Left colon (tissue), 2 donors: ENCODE results near the gene ADGRV1. TPM values are rescaled to one million over a fixed set of nuclear protein-coding genes. Genes with fewer than 3 reads are reported as not detected.

ENCODE experiments used
- ATAC-seq: fragments of 200-7000 bp; cut with Tn5 transposase; one replicate; pipeline ENCODE4 v1.9.1; 2020; ENCODE audit warnings: mild to moderate bottlenecking, moderate library complexity
- DNase-seq, 2 donors: peaks; one replicate each; pipeline ENCODE4 v3.0.0-alpha.2; 2020
- intact Hi-C, 2 donors: fragments of 100-400 bp; cut with DNase I in 1 of 2; cut with micrococcal nuclease in 1 of 2; formaldehyde crosslinking; loops; one replicate each; pipeline versions ENCODE4 v1.11.2 to v1.14.0; 2022; cut with DNase I, micrococcal nuclease
- long read RNA-seq: library from polyadenylated mRNA; unstranded; transcript quantifications from one replicate; pipeline ENCODE4 v2.0.0, GENCODE V29; 2021
- total RNA-seq, 2 donors: library from RNA; stranded (reverse); fragmentation: NEBNext Ultra II Directional; extraction: Animal tissue kit (Norgen Biotek cat#: 25700); gene quantifications; one replicate each; pipeline ENCODE4 v1.2.1, GENCODE V29; 2021
- donor health status: DM: no; HTN: no; CAD: no.
- donor health status: DM: yes; HTN: yes; CAD: no.

ADGRV1 gene
- total RNA-seq, result 1 to 10 TPM; 3.8 to 7.3 TPM
- long read RNA-seq, result 0 reads

- DNase-seq, result peak; percentile 87 to 88
- intact Hi-C loops, result no loop called here
- peak; percentile 99 for ATAC-seq
Observed at GRCh38 chr5:90558344-90559192, at the start of gene ADGRV1. ADGRV1 (plus strand) TSS chr5:90558797; CDS start chr5:90558896, 99 bp downstream.

GRCh38 chr5:90510438-90510837 lies 48.2 kb upstream of the ADGRV1 start:
- DNase-seq, result no peak
- intact Hi-C loops, result no loop called here
- no peak for ATAC-seq

- no peak for DNase-seq
- no peak for ATAC-seq
- intact Hi-C loops, result no loop called here
Observed at GRCh38 chr5:90514520-90514919, 44.1 kb upstream of the ADGRV1 start.

GRCh38 chr5:90518661-90519060 lies 39.9 kb upstream of the ADGRV1 start:
- DNase-seq, result no peak
- intact Hi-C loops, result no loop called here
- no peak for ATAC-seq

GRCh38 chr5:90519081-90519480 lies 39.5 kb upstream of the ADGRV1 start:
- intact Hi-C loops, result no loop called here
- no peak for ATAC-seq
- DNase-seq, result no peak

GRCh38 chr5:90528601-90529193 lies 29.9 kb upstream of the ADGRV1 start:
- ATAC-seq, result peak; percentile 7
- intact Hi-C loops, result loop anchor here in 1 of 2 donors (10.0 kb wide), 1 partner anchor 54 kb away; the partner anchor contains the start of genes MBLAC2 and POLR3G
- DNase-seq, result peak in 1 of 2 donors; percentile 11

GRCh38 chr5:90529194-90529938 lies 29.2 kb upstream of the ADGRV1 start, which contains the start of gene LYSMD3:
LYSMD3 (minus strand) TSS chr5:90529584; CDS start chr5:90525289, 4,295 bp downstream.
- intact Hi-C loops, result loop anchor here in 1 of 2 donors (10.0 kb wide), 1 partner anchor 55 kb away; the partner anchor contains the start of genes MBLAC2 and POLR3G
- ATAC-seq, result peak; percentile 96
- DNase-seq, result peak; percentile 98

- DNase-seq, result peak; percentile 65 to 69
- ATAC-seq, result peak; percentile 63
- intact Hi-C loops, result loop anchor here in 1 of 2 donors (10.0 kb wide), 2 partner anchors 55 to 115 kb away; partner anchors contain the start of genes MBLAC2 and POLR3G
Observed at GRCh38 chr5:90529939-90530677, 28.5 kb upstream of the ADGRV1 start.

- ATAC-seq, result no peak
- DNase-seq, result no peak
- intact Hi-C loops, result loop anchor here in 1 of 2 donors (10.0 kb wide), 1 partner anchor 116 kb away; no protein-coding TSS in a partner anchor
Observed at GRCh38 chr5:90530736-90531487, 27.7 kb upstream of the ADGRV1 start.

GRCh38 chr5:90533794-90534193 lies 24.8 kb upstream of the ADGRV1 start:
- ATAC-seq (no peak), DNase-seq (no peak)
- intact Hi-C loops, result loop anchor here in 1 of 2 donors (10.0 kb wide), 1 partner anchor 119 kb away; no protein-coding TSS in a partner anchor

- intact Hi-C loops, result loop anchor here in 1 of 2 donors (10.0 kb wide), 1 partner anchor 120 kb away; no protein-coding TSS in a partner anchor
- no peak for DNase-seq
- peak; percentile 41 for ATAC-seq
Observed at GRCh38 chr5:90534922-90535321, 23.7 kb upstream of the ADGRV1 start.

GRCh38 chr5:90542827-90543519 lies 15.6 kb upstream of the ADGRV1 start:
- DNase-seq (no peak), ATAC-seq (no peak)
- intact Hi-C loops, result no loop called here

- DNase-seq (no peak), ATAC-seq (no peak)
- intact Hi-C loops, result no loop called here
Observed at GRCh38 chr5:90545511-90545910, 13.1 kb upstream of the ADGRV1 start.

GRCh38 chr5:90546216-90546837 lies 12.3 kb upstream of the ADGRV1 start:
- DNase-seq (no peak), ATAC-seq (no peak)
- intact Hi-C loops, result no loop called here

GRCh38 chr5:90547072-90547536 lies 11.5 kb upstream of the ADGRV1 start:
- DNase-seq (no peak), ATAC-seq (no peak)
- intact Hi-C loops, result no loop called here

GRCh38 chr5:90548069-90548593 lies 10.5 kb upstream of the ADGRV1 start:
- intact Hi-C loops, result no loop called here
- peak; percentile 73 to 80 for DNase-seq
- peak; percentile 99 for ATAC-seq
